NCI-H1092 (cell line): ENCODE results near the gene FHOD1.
A peak's percentile ranks its signal among the peaks of the same experiment; 100 is the strongest.

ENCODE experiments used
- DNase-seq: peaks from one replicate; lab custom pipeline; 2025; lab: John Stamatoyannopoulos, UW

The FHOD1 gene

DNA sequence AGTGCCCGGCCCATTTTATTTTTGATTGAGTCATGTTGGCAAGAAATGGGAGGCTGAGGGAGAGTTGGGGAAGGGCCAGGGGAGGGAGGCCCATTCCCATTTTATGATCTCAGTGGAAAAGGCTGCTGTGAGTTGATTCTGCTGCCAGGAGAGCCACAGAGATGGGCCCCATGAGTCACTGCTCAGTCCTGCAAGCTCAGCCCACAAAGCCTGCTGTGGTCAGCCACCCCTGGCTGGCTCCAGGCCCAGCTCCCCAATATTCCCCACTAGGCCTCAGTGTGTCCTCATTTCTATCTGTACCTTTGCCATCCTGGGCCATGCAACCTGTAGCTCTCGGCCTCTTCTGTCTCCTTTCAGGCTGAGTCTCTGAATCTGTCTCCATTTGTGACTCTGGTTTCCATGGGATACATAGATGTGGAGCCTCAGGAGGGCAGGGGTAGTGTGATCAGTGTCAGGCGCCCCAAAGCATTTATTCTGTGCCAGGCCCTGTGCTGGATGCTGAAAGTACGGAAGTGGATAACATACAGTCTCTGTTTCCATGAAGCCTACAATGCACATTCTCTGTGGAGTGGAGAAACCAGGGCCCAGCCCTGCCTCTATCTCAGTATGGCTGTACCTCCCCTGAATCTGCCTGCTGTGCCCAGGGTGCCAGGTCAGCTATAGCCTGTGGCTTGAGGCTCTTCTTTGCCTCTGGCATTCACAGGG lies 30.2 kb upstream of the FHOD1 start:
- DNase-seq, result no peak

DNA sequence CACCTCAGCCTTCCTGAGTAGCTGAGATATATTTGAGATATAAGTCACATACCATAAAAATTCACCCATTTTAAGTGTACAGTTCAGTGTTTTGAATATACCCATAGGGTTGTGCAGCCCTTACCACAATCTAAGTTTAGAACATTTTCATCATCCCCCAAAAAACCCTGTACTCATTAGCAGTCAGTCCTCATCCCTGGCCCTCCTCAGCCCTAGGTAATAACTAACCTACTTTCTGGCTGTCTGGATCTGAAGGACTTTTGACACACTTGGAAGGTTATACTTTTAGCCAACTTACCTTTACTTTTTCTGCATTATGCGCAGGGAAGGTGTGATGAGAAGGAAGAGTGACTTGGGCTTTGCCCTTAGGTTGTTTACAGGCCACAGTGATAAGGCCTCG lies 28.0 kb upstream of the FHOD1 start:
- DNase-seq, result no peak

DNA sequence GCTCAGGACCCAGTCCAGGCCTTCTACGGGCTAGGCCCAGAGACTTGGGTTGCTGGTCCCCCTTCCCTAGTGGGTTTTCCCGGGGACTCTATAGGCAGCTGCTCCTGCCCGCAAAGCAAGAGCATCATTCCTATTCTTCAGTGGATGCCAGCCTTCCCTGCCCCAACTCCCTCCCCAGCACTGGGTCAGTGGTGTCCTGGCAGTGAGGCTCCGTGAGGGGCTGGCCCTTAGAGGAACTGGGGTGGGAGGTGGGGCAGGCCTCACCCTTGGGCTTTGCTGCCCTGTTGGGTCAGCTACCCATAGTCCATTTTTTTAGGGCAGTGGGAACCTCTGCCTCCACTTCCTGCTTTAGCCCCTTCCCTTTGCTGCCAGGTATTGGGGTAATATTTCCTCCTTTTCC lies 24.2 kb upstream of the FHOD1 start:
- DNase-seq, result no peak

DNA sequence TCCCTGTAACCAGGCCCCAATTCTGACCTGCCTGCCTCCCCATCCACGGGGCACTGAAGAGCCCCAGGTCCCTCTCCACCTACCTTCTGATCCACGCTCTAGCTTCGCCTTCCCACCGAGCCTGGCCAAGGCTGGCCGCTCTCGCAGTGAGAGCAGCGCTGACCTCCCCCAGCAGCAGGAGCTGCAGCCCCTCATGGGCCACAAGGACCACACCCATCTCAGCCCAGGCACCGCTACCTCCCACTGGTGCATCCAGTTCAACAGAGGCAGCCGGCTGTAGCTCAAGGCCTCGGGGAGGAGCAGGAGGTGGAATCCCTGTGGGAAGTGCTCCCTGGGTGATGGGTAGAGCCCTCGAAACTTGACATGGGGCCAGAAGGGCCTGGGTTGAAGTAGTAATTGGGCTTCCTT lies 23.7 kb upstream of the FHOD1 start:
- no peak for DNase-seq

DNA sequence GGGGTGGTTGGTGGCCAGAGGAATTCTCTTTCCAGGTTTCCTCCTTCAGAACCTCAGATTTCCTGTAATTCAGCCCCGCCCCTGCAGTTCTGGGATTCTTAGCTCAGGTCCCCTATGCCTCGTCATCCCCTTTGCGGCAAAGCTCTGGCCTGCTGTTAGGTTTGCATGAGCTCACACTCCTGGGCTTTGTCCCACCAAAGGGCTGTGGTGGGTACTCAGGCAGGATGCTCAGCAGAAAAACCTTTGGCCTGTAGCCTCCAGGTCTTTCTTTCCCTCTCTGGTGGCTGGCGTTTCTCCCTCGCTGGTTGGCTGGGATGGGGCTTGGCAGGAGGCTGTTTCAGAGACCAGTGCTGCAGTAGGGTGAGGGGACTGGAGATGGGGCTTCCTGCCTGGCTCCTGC lies 22.5 kb upstream of the FHOD1 start:
- DNase-seq, result no peak

DNA sequence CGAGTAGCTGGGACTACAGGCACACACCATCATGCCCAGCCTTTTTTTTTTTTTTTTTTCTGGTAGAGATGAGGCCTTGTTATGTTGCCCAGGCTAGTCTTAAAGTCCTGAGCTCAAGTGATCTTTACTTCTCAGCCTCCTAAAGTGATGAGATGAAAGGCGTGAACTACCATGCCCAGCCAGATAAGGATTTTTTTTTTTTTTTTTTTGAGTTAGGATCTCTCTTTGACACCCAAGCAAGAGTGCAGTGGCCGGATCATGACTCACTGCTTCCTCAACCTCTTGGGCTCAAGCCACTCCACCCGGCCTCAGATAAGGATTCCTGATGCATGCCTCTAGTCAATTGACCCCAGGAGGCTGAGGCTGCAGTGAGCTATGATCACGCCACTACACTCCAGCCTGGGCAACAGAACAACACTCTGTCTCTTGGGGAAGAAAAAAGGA lies 20.9 kb upstream of the FHOD1 start:
- no peak for DNase-seq

DNA sequence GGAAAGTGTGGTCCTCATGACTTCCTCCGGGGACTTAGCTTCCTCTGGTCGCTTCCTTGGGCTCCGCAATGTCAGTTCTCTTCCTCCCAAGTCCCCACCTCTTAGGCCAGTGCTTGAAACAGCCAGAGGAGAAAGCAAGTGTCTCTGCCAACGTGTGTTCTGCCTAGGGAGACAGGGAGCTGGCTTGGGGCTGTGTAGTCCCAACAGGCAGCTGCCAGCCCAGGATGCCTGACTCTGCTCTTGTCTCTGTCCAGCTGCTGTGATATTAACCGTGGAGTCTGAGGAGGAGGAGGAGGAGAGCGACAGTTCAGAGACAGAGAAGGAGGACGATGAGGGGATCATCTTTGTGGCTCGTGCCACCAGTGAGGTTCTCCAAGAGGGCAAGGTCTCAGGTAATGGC lies 18.6 kb upstream of the FHOD1 start:
- DNase-seq, result no peak

DNA sequence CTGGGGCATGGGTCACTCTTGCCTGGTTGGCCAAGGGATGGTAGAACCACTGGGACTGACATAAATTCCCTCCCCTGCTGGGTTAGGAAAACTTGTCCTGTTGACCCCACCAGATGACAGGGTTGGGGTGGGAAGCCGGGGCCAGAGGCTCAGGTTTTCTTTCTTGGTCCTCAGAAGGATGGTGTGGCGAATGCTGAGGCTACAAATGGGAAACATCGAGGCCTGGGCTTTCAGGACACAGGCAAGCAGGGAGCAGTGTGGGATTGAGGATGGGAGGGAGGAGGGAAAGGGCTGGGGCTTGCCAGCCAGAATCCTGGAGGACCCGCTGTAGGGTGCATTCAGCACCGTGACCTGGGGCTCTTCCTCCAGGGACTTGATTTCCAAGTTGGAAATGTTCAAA lies 17.6 kb upstream of the FHOD1 start:
- no peak for DNase-seq

DNA sequence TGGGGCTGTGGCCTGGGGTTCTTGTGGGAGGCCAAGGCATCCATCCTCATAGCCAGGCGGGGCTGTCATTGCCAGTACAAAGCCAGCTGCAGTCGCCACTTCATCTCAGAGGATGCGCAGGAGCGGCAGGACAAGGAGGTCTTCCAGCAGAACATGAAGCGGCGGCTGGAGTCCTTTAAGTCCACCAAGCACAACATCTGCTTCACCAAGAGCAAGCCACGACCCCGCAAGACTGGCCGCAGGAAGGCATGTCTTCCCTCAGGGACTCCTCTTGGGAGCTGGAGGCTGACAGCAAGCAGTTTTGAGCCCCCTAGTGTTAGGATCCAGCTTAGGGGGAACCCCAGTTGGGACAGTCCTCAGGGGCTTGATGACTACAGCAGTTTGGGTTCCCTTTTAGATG lies 17.0 kb upstream of the FHOD1 start:
- no peak for DNase-seq

DNA sequence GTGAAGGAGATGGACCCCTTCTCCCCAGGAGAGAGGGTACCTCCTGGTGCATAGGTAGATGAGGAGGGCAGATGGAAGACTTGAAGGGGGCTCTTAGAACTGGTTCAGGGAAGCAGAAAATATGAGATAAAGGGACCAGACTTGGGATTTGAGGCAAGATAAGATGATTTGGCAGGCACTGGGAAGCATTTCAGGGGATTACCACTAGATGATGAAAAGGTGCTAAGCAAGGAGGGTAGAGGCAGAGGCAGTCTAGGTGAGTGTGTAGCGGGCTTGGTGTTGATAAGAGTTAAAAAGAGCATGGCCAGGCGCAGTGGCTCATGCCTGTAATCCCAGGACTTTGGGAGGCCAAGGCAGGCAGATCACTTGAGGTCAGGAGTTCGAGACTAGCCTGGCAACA lies 15.9 kb upstream of the FHOD1 start:
- no peak for DNase-seq

DNA sequence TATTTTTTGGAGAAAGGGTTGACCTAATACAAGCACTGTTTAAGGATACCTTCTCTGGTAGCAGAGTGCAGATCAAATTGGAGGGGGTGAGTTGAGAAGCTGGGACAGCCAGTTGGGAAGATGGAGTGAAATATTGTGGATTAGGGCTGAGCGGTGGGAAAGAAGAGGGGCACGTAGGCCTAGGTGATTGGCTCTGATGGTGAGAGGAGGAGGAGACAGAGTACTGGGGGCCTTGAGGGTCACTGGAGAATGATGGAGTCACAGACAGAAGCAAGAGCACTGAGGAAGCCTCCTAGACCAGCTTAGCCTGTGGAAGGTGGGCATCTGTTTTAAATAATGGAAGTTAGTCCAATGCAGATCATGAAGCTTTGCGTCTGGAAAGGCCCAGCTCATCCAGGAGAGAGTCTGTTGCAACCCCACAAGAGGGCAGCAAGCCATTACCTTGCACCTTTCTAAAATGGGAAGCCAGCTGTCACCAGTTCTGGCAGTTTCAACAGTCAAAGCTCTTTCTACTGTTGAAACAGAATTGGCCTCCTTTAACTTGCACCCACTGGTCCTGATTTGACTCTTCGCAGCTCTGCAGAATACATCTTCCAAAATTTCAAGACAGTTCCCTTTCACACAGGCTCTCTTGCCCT lies 13.3 kb upstream of the FHOD1 start:
- peak; percentile 45 for DNase-seq

DNA sequence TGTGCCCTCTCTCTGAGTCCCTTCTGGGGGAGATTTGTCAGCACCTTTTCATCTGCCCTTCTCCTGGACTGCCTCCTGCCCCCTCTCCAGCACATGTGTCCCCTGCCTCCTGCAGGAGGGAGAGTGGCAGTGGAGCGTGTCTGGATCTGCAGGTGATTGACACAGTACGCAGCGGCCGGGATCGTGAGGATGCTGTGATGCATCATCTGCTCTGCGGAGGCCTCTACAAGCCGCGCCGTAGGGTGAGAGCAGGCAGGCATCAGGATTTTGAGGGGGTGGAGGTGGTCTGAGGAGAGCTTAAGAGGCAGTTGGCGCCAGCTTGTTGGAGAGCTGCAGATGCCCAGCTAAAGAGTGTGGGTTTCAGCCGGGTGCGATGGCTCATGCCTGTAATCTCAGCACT lies 12.4 kb upstream of the FHOD1 start:
- no peak for DNase-seq

DNA sequence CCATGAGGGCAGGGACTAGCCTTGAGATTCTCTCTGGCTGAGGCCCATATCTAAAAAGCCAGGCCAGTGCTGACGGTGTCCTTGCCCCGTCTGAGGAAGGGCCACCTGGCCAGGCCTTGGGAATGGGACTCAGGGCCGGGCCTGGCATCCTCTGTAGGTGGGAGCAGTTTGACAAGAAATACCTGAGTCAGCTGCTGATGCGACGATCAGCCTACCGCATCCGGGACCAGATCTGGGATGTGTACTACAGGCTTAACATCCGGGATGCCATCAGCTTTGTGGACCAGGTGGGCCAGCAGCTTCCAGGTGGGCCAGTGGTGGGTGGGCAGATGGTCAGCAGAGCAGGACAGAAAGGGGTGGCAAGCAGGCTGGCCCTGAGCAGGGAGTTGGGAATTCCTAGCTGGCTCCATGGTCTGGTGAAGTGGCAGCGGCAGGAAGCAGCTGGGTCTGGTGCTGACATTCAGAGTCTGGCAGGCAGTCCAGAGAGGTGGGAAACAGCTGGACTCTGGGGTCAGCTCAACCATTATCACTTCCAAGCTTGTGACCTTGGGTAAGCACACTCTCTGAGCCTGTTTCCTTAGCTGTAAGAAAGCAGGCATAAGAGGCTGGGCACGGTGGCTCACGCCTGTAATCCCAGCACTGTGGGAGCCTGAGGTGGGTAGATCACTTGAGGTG lies 11.0 kb upstream of the FHOD1 start:
- no peak for DNase-seq

DNA sequence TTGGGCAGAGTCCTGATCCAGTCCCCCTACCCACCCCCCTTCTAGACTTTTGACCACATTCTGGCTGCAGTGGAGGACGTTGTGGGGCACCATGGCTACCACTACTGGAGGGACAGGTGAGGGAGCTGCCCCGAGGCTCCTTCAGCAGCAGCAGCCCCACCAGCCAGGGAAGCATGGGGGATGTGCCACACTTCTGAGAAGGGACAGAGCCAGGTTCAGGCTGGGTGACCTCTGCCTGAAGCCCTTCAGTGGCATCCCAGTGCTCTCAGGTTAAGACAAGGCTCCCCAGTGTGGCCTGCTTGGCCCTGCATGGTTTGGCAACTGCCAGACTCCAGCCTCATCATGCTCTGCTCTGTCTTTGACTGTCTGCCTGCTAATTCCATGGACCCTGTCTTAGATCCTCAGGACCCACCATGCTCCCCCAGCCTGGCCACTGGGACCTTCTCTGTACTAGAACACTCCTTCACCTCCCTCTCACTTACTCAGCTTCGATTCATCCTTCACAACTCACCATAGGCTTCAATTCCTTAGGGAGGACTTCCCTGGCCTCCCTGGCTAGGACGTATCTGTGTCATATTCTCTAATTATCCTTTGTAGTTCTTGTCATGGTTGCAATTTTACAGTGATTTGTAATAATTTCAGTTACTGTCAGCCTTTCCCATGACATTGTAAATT lies 10.3 kb upstream of the FHOD1 start:
- DNase-seq, result no peak

DNA sequence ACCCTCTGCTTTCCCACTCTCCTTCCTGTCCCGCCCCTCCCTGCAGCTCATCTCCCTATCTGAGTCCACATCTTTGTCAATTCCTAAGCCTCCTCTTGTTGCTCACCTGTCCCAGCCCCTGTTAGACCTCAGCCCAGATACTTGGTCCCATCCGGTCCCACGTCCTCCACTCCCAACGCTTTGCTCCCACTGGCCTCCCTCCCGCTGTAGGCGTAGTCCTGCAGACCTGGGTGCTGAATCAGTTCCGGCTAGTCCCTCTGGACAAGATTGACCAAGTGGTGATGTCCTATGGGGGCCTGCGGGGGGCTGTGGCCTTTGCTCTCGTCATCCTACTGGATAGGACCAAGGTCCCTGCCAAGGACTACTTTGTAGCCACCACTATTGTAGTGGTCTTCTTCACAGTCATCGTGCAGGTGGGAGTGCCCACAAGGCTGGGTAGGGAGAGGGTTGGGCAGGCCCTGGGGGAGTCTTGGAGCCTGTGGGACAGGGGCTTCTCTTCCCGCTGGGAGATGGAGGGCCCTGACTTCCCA lies 9.5 kb upstream of the FHOD1 start:
- no peak for DNase-seq

DNA sequence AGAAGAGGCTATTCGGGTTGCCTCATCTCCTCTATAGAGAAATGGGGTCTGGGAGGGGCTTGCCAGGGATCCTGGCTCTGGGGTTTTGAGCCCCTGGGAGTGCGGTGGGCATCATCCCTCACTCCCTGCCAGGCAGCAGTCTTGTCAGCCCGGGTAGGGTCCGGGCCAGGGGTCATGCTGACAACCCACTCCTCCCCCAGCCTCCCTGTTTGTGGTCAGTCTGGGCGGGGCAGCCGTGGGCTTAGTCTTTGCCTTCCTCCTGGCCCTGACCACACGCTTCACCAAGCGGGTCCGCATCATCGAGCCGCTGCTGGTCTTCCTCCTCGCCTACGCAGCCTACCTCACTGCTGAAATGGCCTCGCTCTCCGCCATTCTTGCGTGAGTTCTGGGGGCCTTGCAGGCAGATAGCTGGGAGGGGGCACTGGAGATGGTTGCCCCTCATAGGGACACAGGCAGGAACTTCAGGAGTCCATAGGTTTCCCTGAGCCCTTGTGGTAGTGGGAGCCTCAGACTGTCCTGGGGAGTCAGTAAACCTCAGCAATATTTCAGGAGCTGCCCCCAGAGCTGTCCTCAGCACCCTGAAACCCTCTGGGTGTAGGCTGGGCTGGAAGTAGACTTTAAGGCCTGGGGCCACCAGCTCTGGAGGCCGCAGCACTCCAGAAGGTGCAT lies 8.4 kb upstream of the FHOD1 start:
- no peak for DNase-seq

DNA sequence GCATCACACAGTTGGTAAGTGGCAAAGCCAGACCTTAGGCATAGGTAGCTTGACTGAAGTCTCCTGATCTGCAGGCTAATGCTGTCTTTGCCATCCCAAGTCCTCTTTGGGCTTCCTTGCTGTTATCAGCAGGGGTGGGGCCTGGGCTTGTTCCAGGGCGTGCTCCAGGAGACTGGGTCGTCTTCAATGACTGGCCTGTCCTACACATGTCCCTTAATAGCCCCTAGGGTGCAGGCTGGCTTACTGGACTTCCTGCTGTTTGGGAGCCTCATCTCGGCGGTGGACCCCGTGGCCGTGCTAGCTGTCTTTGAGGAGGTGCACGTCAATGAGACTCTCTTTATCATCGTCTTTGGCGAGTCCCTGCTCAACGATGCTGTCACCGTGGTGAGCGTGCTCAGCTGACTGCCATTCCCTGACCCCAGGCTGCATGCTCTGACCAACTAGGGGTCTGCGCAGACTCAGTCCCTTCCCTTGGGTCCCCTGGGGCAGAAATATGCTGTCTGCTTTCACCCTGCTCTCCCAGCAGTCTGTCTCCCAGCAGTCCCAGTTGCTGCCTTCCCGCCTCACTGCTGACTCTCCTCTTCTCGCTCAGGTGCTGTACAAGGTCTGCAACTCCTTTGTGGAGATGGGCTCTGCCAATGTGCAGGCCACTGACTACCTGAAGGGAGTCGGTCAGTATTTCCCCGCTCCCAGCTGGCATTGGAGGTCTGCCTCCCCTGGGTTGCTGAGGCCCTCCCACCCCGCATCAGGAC lies 7.7 kb upstream of the FHOD1 start:
- DNase-seq, result no peak

DNA sequence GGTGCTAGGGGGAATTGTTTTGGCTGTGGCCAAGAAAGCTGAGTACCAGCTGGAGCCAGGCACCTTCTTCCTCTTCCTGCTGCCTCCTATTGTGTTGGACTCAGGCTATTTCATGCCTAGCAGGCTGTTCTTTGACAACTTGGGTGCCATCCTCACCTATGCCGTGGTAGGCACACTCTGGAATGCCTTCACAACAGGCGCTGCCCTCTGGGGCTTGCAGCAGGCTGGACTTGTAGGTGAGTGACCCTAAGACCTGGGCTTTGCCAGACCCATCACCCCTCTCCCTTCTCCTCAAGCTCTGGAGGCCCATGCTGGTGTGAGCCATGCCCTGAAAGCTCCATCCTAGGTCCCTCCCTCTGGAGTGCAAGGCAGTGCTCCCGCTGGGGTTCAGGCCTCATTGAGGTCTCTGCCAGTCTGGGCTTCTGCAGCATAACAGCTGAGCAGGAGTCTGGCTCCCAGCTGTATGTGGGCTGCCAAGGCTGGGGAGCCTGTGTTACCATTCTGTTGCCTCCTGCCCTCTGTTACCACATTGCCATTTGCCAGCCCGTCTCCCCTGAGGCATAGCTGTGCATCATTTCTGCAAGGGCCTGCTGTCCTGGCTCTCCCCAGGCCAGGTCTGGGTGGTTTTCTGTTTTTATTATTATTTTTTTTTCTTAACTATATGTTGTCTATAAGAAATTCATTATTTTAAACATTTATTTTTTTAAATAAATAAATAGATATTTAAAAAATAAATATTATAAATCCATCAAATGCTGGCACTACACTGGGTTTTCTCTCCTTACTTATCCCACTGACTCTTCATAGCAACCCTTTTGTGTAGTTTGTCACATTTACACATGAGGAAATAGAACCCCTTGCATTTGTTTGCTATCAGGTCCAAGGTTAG lies 5.6 kb upstream of the FHOD1 start:
- no peak for DNase-seq

DNA sequence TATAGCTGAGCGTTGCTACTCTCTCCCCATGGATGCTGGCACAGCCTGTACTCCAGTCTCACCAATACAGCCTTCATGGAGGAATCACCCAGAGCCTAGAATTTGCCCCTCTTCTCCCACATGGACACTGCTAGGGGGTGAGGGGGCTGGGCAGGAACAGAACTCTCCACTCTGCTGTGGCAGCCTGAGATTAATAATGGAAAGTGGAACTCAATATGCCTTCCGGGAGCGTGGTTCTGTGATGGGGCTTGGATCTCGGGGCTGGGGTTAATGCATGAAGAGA lies 2.7 kb upstream of the FHOD1 start:
- DNase-seq, result no peak

DNA sequence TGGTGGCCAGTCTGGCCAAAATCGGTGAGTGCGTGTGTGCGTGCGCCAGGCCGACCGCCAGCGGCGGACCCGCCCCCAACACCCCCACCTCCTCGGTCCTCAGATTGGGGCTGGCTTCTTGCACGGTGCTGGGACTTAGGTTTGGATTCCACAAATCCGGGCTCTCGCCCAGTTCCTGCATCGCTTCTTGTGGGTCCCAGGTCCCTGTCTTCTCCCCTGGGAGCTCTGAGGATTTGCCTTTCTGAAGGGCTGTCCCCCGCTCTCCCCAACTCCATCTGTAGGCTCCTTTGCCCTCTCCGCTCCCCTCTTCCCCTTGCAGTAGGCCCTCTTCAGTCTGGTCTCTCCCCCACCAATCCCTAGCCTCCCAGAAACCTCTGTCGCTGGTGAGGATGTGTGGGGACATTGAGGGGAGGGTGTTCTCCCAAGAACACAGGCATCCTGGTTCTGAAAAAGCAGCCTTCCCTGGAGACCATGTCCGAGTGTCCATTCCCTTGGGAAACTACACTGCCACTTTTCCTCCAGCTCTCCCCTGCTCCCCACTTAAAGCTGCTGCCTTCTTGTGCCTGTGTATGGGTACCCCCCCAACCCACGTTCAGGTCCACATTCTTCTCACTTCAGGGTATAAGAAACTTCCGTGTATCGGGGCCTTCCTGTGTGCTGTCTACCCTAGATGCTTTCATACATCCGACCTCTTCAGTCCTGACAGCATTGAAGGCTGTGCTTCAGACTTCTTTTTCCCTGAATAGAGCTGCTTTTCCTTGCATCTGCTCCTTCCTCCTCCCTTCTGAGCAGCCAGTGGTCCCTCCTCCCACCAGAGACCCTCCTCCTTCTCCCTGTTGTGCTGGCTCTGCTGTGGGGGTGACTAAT lies 2.1 kb upstream of the FHOD1 start:
- no peak for DNase-seq
